Mucosa of stomach (tissue), 1 donor: ENCODE results near the gene XIRP2.

ENCODE experiments used
- H3K27me3 ChIP-seq: one replicate; pipeline ENCODE4 v1.7.0; 2013; ENCODE audit warnings: mild to moderate bottlenecking, low read length; ENCODE audit not compliant: control insufficient read depth, insufficient read depth
- H3K36me3 ChIP-seq: one replicate; pipeline ENCODE4 v1.7.0; 2013; ENCODE audit warnings: low read length; ENCODE audit not compliant: control insufficient read depth, insufficient read depth
- H3K4me1 ChIP-seq: one replicate; pipeline ENCODE4 v1.7.0; 2013; ENCODE audit warnings: mild to moderate bottlenecking, low read length; ENCODE audit not compliant: control insufficient read depth, insufficient read depth
- H3K4me3 ChIP-seq: one replicate; pipeline ENCODE4 v1.7.0; 2013; ENCODE audit warnings: low read length
- H3K9ac ChIP-seq: one replicate; pipeline ENCODE4 v1.7.0; 2013; ENCODE audit warnings: mild to moderate bottlenecking, low read length, moderate library complexity
- H3K9me3 ChIP-seq: one replicate; pipeline ENCODE4 v1.7.0; 2013; ENCODE audit warnings: mild to moderate bottlenecking, low read length, moderate library complexity; ENCODE audit not compliant: control insufficient read depth
- donor health status: Pancreatic carcinoma.

Gene XIRP2

GRCh38 chr2:167126165-167126564 lies 237.9 kb downstream of the XIRP2 start:
- Histone ChIP-seq H3K27me3 (no peaks in the 10 kb centered on the region), H3K4me1 (no peaks in the 10 kb centered on the region), H3K36me3 (no peaks in the 10 kb centered on the region), H3K9ac (no peak overlapping the region), H3K4me3 (no peak overlapping the region), H3K9me3 (no peaks in the 10 kb centered on the region)

GRCh38 chr2:167127135-167127534 lies 238.9 kb downstream of the XIRP2 start:
- Histone ChIP-seq H3K36me3 (no peaks in the 10 kb centered on the region), H3K4me3 (no peak overlapping the region), H3K4me1 (no peaks in the 10 kb centered on the region), H3K27me3 (no peaks in the 10 kb centered on the region), H3K9ac (no peak overlapping the region), H3K9me3 (no peaks in the 10 kb centered on the region)

GRCh38 chr2:167128130-167128529 lies 239.8 kb downstream of the XIRP2 start:
- no peaks in the 10 kb centered on the region for H3K36me3 ChIP-seq
- no peaks in the 10 kb centered on the region for H3K9me3 ChIP-seq
- no peak overlapping the region for H3K4me3 ChIP-seq
- H3K4me1 ChIP-seq = no peaks in the 10 kb centered on the region
- no peaks in the 10 kb centered on the region for H3K27me3 ChIP-seq
- no peak overlapping the region for H3K9ac ChIP-seq

GRCh38 chr2:167132066-167132465 lies 243.8 kb downstream of the XIRP2 start:
- Histone ChIP-seq H3K9me3 (no peaks in the 10 kb centered on the region), H3K4me3 (no peak overlapping the region), H3K4me1 (no peaks in the 10 kb centered on the region), H3K27me3 (no peaks in the 10 kb centered on the region), H3K9ac (no peak overlapping the region), H3K36me3 (no peaks in the 10 kb centered on the region)

GRCh38 chr2:167132906-167133555 lies 244.8 kb downstream of the XIRP2 start:
- Histone ChIP-seq H3K36me3 (no peaks in the 10 kb centered on the region), H3K9ac (no peak overlapping the region), H3K4me3 (no peak overlapping the region), H3K9me3 (no peaks in the 10 kb centered on the region), H3K27me3 (no peaks in the 10 kb centered on the region), H3K4me1 (no peaks in the 10 kb centered on the region)

- Histone ChIP-seq H3K27me3 (no peaks in the 10 kb centered on the region), H3K9ac (no peak overlapping the region), H3K4me1 (no peaks in the 10 kb centered on the region), H3K4me3 (no peak overlapping the region), H3K9me3 (no peaks in the 10 kb centered on the region), H3K36me3 (no peaks in the 10 kb centered on the region)
These were observed 245.3 kb downstream of the XIRP2 start for GRCh38 chr2:167133614-167134013.

GRCh38 chr2:167134381-167135072 lies 246.2 kb downstream of the XIRP2 start:
- Histone ChIP-seq H3K9me3 (no peaks in the 10 kb centered on the region), H3K4me1 (no peaks in the 10 kb centered on the region), H3K27me3 (no peaks in the 10 kb centered on the region), H3K4me3 (no peak overlapping the region), H3K9ac (no peak overlapping the region), H3K36me3 (no peaks in the 10 kb centered on the region)

GRCh38 chr2:167135706-167136105 lies 247.4 kb downstream of the XIRP2 start:
- no peak overlapping the region for H3K9ac ChIP-seq
- H3K4me1 ChIP-seq = no peaks in the 10 kb centered on the region
- no peaks in the 10 kb centered on the region for H3K36me3 ChIP-seq
- H3K27me3 ChIP-seq = no peaks in the 10 kb centered on the region
- no peaks in the 10 kb centered on the region for H3K9me3 ChIP-seq
- no peak overlapping the region for H3K4me3 ChIP-seq

- no peaks in the 10 kb centered on the region for H3K4me1 ChIP-seq
- H3K27me3 ChIP-seq = no peaks in the 10 kb centered on the region
- no peaks in the 10 kb centered on the region for H3K9me3 ChIP-seq
- no peaks in the 10 kb centered on the region for H3K36me3 ChIP-seq
- no peak overlapping the region for H3K4me3 ChIP-seq
- no peak overlapping the region for H3K9ac ChIP-seq
These were observed 248.8 kb downstream of the XIRP2 start for GRCh38 chr2:167136879-167137596.

- H3K36me3 ChIP-seq = no peaks in the 10 kb centered on the region
- H3K27me3 ChIP-seq = no peaks in the 10 kb centered on the region
- H3K9me3 ChIP-seq = no peaks in the 10 kb centered on the region
- no peak overlapping the region for H3K4me3 ChIP-seq
- no peak overlapping the region for H3K9ac ChIP-seq
- H3K4me1 ChIP-seq = no peaks in the 10 kb centered on the region
These were observed 252.1 kb downstream of the XIRP2 start for GRCh38 chr2:167140330-167140729.

- Histone ChIP-seq H3K9ac (no peak overlapping the region), H3K9me3 (no peaks in the 10 kb centered on the region), H3K27me3 (no peaks in the 10 kb centered on the region), H3K4me3 (no peak overlapping the region), H3K4me1 (no peaks in the 10 kb centered on the region), H3K36me3 (no peaks in the 10 kb centered on the region)
These were observed 252.5 kb downstream of the XIRP2 start for GRCh38 chr2:167140767-167141166.

- no peaks in the 10 kb centered on the region for H3K36me3 ChIP-seq
- no peaks in the 10 kb centered on the region for H3K4me1 ChIP-seq
- H3K27me3 ChIP-seq = no peaks in the 10 kb centered on the region
- H3K9ac ChIP-seq = no peak overlapping the region
- H3K4me3 ChIP-seq = no peak overlapping the region
- H3K9me3 ChIP-seq = no peaks in the 10 kb centered on the region
These were observed 254.3 kb downstream of the XIRP2 start for GRCh38 chr2:167142554-167142953.
